Astrocyte (in vitro differentiated cells and primary cell): Measurements from ENCODE around the gene FBN2. TPM values are rescaled to one million over a fixed set of nuclear protein-coding genes. Genes with fewer than 3 reads are reported as not detected.

Experiments
- DNase-seq: peaks from one replicate; pipeline ENCODE4 v3.0.0-alpha.2; 2010; ENCODE audit warnings: low read depth
- FAIRE-seq: peaks from 2 replicates; lab custom pipeline; 2011; peaks lifted over from hg19 to GRCh38; lab: Jason Lieb, UNC
- H2AFZ ChIP-seq: 2 replicates; pipeline ENCODE4 v1.6.0; 2012; ENCODE audit warnings: low read depth, low read length, inconsistent platforms
- H3K27ac ChIP-seq: 2 replicates; pipeline ENCODE4 v1.5.1; 2011; ENCODE audit warnings: low read depth, low read length, inconsistent platforms
- H3K27me3 ChIP-seq: 2 replicates; pipeline ENCODE4 v1.6.0; 2011; ENCODE audit warnings: low read length, inconsistent platforms; ENCODE audit not compliant: insufficient read depth
- H3K36me3 ChIP-seq: 2 replicates; pipeline ENCODE4 v1.5.1; 2011; ENCODE audit warnings: low read length, inconsistent platforms; ENCODE audit not compliant: insufficient read depth
- H3K4me1 ChIP-seq: 2 replicates; pipeline ENCODE4 v1.5.1; 2011; ENCODE audit warnings: low read length, inconsistent platforms; ENCODE audit not compliant: insufficient read depth
- H3K4me2 ChIP-seq: 2 replicates; pipeline ENCODE4 v1.6.0; 2012; ENCODE audit warnings: low read length, inconsistent platforms
- H3K4me3 ChIP-seq: 2 replicates; pipeline ENCODE4 v1.5.1; 2011; ENCODE audit warnings: low read depth, mild to moderate bottlenecking, low read length, inconsistent platforms; ENCODE audit not compliant: insufficient read depth
- H3K79me2 ChIP-seq: 2 replicates; pipeline ENCODE4 v1.6.0; 2012; ENCODE audit warnings: mild to moderate bottlenecking, low read length, inconsistent platforms; ENCODE audit not compliant: insufficient read depth
- H3K9ac ChIP-seq: 2 replicates; pipeline ENCODE4 v1.6.0; 2012; ENCODE audit warnings: mild to moderate bottlenecking, low read length, inconsistent platforms
- H3K9me3 ChIP-seq: 2 replicates; pipeline ENCODE4 v1.5.1; 2012; ENCODE audit warnings: low read depth, mild to moderate bottlenecking, low read length, inconsistent platforms; ENCODE audit not compliant: insufficient read depth
- H4K20me1 ChIP-seq: 2 replicates; pipeline ENCODE4 v1.6.0; 2012; ENCODE audit warnings: low read length, inconsistent platforms; ENCODE audit not compliant: insufficient read depth
- H3K27ac Mint-ChIP-seq: one replicate; pipeline ENCODE4 v1.8.0; 2021; ENCODE audit warnings: mild to moderate bottlenecking, mixed read lengths; ENCODE audit not compliant: unreplicated experiment
- H3K27me3 Mint-ChIP-seq: one replicate; pipeline ENCODE4 v1.8.0; 2021; ENCODE audit warnings: low read depth, mixed read lengths; ENCODE audit not compliant: unreplicated experiment
- H3K36me3 Mint-ChIP-seq: one replicate; pipeline ENCODE4 v1.8.0; 2021; ENCODE audit warnings: low read depth, mixed read lengths; ENCODE audit not compliant: unreplicated experiment
- H3K4me1 Mint-ChIP-seq: one replicate; pipeline ENCODE4 v1.8.0; 2021; ENCODE audit warnings: low read depth, mixed read lengths; ENCODE audit not compliant: unreplicated experiment
- H3K4me3 Mint-ChIP-seq: one replicate; pipeline ENCODE4 v1.8.0; 2021; ENCODE audit warnings: mild to moderate bottlenecking, moderate library complexity, mixed read lengths; ENCODE audit not compliant: unreplicated experiment
- H3K9me3 Mint-ChIP-seq: one replicate; pipeline ENCODE4 v1.8.0; 2021; ENCODE audit warnings: mild to moderate bottlenecking, mixed read lengths; ENCODE audit not compliant: unreplicated experiment
- EZH2 ChIP-seq: IDR thresholded peaks from 2 replicates; pipeline ENCODE4 v1.6.1; 2012; ENCODE audit warnings: mild to moderate bottlenecking, low read length, inconsistent platforms; ENCODE audit not compliant: insufficient read depth
- total RNA-seq: library from RNA; stranded (reverse); gene quantifications from 2 replicates; pipeline ENCODE4 v1.2.1, GENCODE V29; 2021
- TF ChIP-seq, protein P1 (sequence below): IDR thresholded peaks from 2 replicates; pipeline ENCODE4 v1.5.1; 2011; ENCODE audit warnings: low read depth, mild to moderate bottlenecking, inconsistent platforms, low read length, moderate library complexity; ENCODE audit not compliant: insufficient read depth

FBN2 gene
- total RNA-seq, 1 donor from 2014 or later, result 176 TPM

DNA sequence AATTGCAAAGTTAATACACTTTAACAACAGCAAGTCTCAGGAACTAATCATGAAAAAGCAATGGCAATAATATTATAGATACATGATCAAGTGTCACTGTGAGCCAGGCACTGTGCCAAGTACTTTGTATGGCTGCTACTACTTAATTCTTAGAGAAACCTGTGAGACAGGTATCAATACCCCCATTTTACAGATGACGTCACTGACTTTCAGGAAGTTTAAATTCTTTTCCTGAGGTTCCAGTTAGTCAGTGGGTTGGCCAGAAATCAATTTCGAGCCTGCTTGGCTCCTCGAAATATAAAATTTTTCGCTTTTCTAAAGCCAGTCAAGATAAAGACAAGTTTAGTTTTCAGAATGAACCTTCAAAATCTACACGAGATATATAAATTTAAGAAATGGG, 324.2 kb downstream of the FBN2 start:
- no peaks in the 10 kb centered on the region for H3K9me3 Mint-ChIP-seq

DNA sequence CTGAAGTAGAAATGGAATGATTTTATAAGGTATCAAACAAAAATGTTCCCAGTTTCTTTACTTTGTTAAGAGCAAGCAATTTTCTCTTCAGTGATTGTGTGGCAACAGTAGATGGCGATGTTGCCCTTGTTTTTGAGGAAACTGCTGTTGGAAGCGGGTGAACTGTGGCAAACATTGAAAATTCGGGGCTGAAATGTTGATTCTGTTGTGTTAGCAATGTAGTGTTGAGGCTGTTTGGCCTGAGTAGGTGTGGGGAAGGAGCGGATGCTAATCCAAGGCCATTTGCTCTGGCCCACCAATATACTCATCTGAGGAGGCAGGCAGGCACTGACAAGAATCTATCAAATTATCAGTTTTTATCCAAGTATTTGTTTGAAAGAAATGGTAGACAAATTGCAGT, 324.7 kb downstream of the FBN2 start:
- Histone ChIP-seq H3K79me2 (no peaks in the 10 kb centered on the region), H3K27ac (no peak overlapping the region), H2AFZ (no peak overlapping the region), H3K36me3 (no peaks in the 10 kb centered on the region), H3K9ac (no peak overlapping the region), H3K27me3 (no peaks in the 10 kb centered on the region), H4K20me1 (no peaks in the 10 kb centered on the region), H3K9me3 (no peaks in the 10 kb centered on the region), H3K4me3 (no peak overlapping the region), H3K4me2 (no peak overlapping the region), H3K4me1 (peaks cover 23% of the 10 kb centered on the region)
- H3K4me1 Mint-ChIP-seq, result peaks cover 4% of the 10 kb centered on the region
- H3K9me3 Mint-ChIP-seq, result no peaks in the 10 kb centered on the region
- H3K27ac Mint-ChIP-seq, result no peak overlapping the region
- H3K4me3 Mint-ChIP-seq, result no peak overlapping the region
- H3K36me3 Mint-ChIP-seq, result no peaks in the 10 kb centered on the region
- TF ChIP-seq, protein P1, sequence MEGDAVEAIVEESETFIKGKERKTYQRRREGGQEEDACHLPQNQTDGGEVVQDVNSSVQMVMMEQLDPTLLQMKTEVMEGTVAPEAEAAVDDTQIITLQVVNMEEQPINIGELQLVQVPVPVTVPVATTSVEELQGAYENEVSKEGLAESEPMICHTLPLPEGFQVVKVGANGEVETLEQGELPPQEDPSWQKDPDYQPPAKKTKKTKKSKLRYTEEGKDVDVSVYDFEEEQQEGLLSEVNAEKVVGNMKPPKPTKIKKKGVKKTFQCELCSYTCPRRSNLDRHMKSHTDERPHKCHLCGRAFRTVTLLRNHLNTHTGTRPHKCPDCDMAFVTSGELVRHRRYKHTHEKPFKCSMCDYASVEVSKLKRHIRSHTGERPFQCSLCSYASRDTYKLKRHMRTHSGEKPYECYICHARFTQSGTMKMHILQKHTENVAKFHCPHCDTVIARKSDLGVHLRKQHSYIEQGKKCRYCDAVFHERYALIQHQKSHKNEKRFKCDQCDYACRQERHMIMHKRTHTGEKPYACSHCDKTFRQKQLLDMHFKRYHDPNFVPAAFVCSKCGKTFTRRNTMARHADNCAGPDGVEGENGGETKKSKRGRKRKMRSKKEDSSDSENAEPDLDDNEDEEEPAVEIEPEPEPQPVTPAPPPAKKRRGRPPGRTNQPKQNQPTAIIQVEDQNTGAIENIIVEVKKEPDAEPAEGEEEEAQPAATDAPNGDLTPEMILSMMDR, result peak; percentile 86
- no peak for TF ChIP-seq EZH2
- H3K27me3 Mint-ChIP-seq, result peaks cover 10% of the 10 kb centered on the region
- FAIRE-seq (peak; percentile 76), DNase-seq (peak; percentile 43)

More for the DNA sequence above, 324.2 kb downstream of the FBN2 start:
- Mint-ChIP-seq H3K4me3 (no peak overlapping the region), H3K4me1 (peaks cover 4% of the 10 kb centered on the region), H3K36me3 (no peaks in the 10 kb centered on the region), H3K27me3 (peaks cover 10% of the 10 kb centered on the region), H3K27ac (no peak overlapping the region)
- Histone ChIP-seq H3K9ac (no peak overlapping the region), H3K4me3 (no peak overlapping the region), H2AFZ (no peak overlapping the region), H3K4me1 (peaks cover 23% of the 10 kb centered on the region), H3K27me3 (no peaks in the 10 kb centered on the region), H3K4me2 (no peak overlapping the region), H3K79me2 (no peaks in the 10 kb centered on the region), H3K27ac (no peak overlapping the region), H3K36me3 (no peaks in the 10 kb centered on the region), H4K20me1 (no peaks in the 10 kb centered on the region), H3K9me3 (no peaks in the 10 kb centered on the region)
- DNase-seq (no peak), FAIRE-seq (no peak)
- no peak for TF ChIP-seq EZH2
- TF ChIP-seq, protein P1, result no peak

DNA sequence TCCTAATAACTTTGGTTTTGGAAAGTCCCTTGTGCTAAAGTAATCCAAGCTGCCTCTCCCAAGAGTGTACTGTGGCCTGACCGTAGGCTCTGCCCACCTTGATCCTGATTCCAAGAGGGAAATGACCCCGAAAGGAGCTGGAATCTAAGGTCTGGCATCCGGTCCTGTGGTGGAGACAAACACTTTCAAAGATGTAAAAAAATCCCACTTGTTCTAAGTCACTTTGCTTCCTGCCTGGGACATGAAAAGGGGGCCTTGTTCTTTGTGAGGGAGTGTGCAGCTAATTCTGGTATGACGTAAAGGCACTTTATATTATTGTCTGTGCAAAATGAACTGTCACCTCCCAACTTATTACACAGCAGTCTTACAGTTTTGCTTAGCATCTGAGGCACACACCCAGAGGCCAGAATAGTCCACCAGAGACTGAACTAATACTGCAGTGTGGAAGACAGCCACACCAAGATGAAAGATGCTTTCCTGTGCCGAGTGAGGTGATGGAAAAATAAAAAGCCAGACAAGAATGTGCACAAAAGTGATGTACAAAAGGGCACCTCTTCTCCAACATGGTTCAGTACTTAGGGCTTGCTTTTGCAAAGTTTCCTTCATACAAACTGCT, 325.7 kb downstream of the FBN2 start:
- Histone ChIP-seq H3K4me1 (peaks cover 17% of the 10 kb centered on the region), H3K79me2 (no peaks in the 10 kb centered on the region), H3K27me3 (no peaks in the 10 kb centered on the region), H4K20me1 (no peaks in the 10 kb centered on the region), H3K9ac (no peak overlapping the region), H3K4me2 (no peak overlapping the region), H3K36me3 (no peaks in the 10 kb centered on the region), H3K9me3 (no peaks in the 10 kb centered on the region), H2AFZ (no peak overlapping the region), H3K27ac (no peak overlapping the region), H3K4me3 (no peak overlapping the region)
- Mint-ChIP-seq H3K27ac (no peak overlapping the region), H3K4me3 (no peak overlapping the region), H3K27me3 (peaks cover 8% of the 10 kb centered on the region), H3K9me3 (no peaks in the 10 kb centered on the region), H3K36me3 (no peaks in the 10 kb centered on the region), H3K4me1 (peaks cover 2% of the 10 kb centered on the region)
- no peak for TF ChIP-seq EZH2
- TF ChIP-seq, protein P1, result no peak
- DNase-seq, result no peak
- no peak for FAIRE-seq
